ENCODE results near the gene CHD9NB. TPM values are rescaled to one million over a fixed set of nuclear protein-coding genes. Genes with fewer than 3 reads are reported as not detected.

Gene CHD9NB
- total and polyA plus RNA-seq, 11 donors = 0.21 to 2.3 (median 0.65) TPM; not detected in 1

DNA sequence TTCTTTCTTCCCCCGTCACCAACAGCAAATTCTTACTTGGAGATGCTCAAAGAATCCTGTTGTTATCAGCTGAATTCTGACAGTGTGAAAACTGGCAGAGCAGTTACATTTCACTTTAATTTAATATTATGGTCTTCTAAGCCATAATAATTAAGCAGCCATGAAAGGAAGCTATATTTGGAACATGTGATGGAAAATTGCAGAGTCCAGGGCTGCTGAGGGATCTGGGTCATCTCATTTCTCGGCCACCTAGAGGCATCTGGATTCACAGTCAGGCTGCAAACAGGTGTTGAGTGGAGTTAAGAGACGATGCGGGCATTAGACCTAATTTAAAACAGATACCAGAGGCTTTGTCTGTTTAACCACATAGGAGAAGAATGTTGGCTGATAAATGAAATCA lies 38.4 kb downstream of the CHD9NB start:
- 20 to 22% (median 22%) methylated on average over 4 of the region's 4 CpGs for WGBS, 4 donors
- ATAC-seq (no peak), DNase-seq (no peak)
- peaks cover 0 to 4% (median 0%) of the 10 kb centered on the region in 9 donors for H3K27me3 ChIP-seq
- H3K9me3 ChIP-seq = no peaks in the 10 kb centered on the region
- no peak overlapping the region for H3K27ac ChIP-seq
- H3K36me3 ChIP-seq = no peaks in the 10 kb centered on the region
- H3K4me1 ChIP-seq = no peaks in the 10 kb centered on the region
- H3K4me3 ChIP-seq = no peak overlapping the region
- TF ChIP-seq POLR2A (IDR thresholded peaks at IDR 0.05) = no peak
- TF ChIP-seq, protein P1, sequence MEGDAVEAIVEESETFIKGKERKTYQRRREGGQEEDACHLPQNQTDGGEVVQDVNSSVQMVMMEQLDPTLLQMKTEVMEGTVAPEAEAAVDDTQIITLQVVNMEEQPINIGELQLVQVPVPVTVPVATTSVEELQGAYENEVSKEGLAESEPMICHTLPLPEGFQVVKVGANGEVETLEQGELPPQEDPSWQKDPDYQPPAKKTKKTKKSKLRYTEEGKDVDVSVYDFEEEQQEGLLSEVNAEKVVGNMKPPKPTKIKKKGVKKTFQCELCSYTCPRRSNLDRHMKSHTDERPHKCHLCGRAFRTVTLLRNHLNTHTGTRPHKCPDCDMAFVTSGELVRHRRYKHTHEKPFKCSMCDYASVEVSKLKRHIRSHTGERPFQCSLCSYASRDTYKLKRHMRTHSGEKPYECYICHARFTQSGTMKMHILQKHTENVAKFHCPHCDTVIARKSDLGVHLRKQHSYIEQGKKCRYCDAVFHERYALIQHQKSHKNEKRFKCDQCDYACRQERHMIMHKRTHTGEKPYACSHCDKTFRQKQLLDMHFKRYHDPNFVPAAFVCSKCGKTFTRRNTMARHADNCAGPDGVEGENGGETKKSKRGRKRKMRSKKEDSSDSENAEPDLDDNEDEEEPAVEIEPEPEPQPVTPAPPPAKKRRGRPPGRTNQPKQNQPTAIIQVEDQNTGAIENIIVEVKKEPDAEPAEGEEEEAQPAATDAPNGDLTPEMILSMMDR (IDR thresholded peaks at IDR 0.05) = no peak
- intact Hi-C loops (cut with DNase I) = loop anchor here in 1 of 10 donors (10.0 kb wide), 1 partner anchor 829 kb away; no protein-coding TSS in a partner anchor

DNA sequence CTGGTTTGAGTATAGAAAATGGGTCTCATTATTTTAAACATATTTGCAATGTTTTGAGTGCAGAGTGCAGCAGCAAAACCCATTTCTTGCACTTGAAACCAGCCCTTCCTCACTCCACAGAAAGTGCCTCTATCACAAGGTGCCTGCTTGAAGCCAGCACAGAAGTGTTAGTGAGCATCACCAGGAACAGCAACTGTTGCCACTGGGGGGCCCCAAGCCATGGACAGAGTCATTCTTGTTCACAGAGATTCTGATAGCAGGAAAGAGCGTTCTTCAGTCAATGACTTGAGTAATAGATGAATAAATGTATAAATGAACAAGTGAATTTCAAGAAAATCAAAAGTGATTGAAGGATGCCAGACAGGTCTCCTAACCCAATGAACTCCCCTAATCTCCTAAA lies 45.6 kb downstream of the CHD9NB start:
- H3K4me1 ChIP-seq = no peaks in the 10 kb centered on the region
- TF ChIP-seq, protein P1 (IDR thresholded peaks at IDR 0.05) = no peak
- TF ChIP-seq POLR2A (IDR thresholded peaks at IDR 0.05) = no peak
- H3K9me3 ChIP-seq = no peaks in the 10 kb centered on the region
- DNase-seq (no peak), ATAC-seq (no peak)
- no peaks in the 10 kb centered on the region for H3K27me3 ChIP-seq
- H3K36me3 ChIP-seq = no peaks in the 10 kb centered on the region
- intact Hi-C loops (cut with DNase I) = no loop called here
- no peak overlapping the region for H3K4me3 ChIP-seq
- H3K27ac ChIP-seq = no peak overlapping the region
- WGBS, 4 donors = 58 to 74% (median 59%) methylated on average over 1 of the region's 1 CpG

DNA sequence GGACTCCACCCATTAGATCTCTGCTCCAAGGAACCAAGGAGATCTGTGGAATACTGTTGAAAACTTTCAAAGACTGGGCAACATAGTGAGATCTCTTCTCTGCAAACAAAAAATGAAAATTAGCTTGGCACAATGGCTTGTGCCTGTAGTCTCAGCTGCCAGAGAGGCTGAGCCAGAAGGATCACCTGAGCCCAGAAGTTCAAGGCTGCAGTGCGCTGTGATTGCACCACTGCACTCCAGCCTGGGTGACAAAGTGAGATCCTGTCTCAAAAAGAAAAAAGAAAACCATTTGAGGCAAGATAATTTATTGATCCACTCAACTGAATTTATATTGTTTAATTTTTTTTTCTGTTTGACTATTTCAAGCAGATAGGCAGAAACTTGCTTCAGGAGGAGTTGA lies 54.8 kb downstream of the CHD9NB start:
- H3K4me1 ChIP-seq = no peaks in the 10 kb centered on the region
- no peak for ATAC-seq
- no peak for DNase-seq
- H3K9me3 ChIP-seq = no peaks in the 10 kb centered on the region
- intact Hi-C loops (cut with DNase I) = no loop called here
- 83 to 100% (median 94%) methylated on average over 1 of the region's 1 CpG for WGBS, 4 donors
- no peak for TF ChIP-seq POLR2A (IDR thresholded peaks at IDR 0.05)
- TF ChIP-seq, protein P1 (IDR thresholded peaks at IDR 0.05) = no peak
- H3K27ac ChIP-seq = no peak overlapping the region
- no peaks in the 10 kb centered on the region for H3K36me3 ChIP-seq
- no peak overlapping the region for H3K4me3 ChIP-seq
- H3K27me3 ChIP-seq = no peaks in the 10 kb centered on the region

DNA sequence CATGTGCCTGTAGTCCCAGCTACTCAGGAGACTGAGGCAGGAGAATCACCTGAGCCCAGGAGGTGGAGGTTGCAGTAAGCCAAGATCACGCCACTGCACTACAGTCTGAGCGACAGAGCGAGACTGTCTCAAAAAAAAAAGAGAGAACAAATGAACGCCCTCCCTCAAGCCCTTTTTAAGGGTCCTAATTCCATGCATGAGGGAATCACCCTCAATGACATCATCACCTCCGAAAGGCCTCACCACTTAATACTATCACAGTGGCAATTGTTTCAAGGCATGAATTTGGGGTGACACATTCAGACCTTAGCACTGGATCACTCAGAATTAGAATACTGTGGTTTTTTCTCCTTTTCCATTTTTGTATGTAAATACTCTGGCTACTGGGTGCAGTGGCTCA lies 57.8 kb downstream of the CHD9NB start:
- intact Hi-C loops (cut with DNase I) = no loop called here
- WGBS, 4 donors = 84 to 92% (median 91%) methylated on average over 5 of the region's 5 CpGs

More for the DNA sequence above, 57.8 kb downstream of the CHD9NB start:
- TF ChIP-seq POLR2A (IDR thresholded peaks at IDR 0.05) = no peak
- TF ChIP-seq, protein P1 (IDR thresholded peaks at IDR 0.05) = no peak
- ATAC-seq (no peak), DNase-seq (no peak)
- H3K27ac ChIP-seq = no peak overlapping the region
- H3K9me3 ChIP-seq = no peaks in the 10 kb centered on the region
- no peak overlapping the region for H3K4me3 ChIP-seq
- no peaks in the 10 kb centered on the region for H3K36me3 ChIP-seq
- no peaks in the 10 kb centered on the region for H3K27me3 ChIP-seq
- no peaks in the 10 kb centered on the region for H3K4me1 ChIP-seq
